ENCODE data around the gene FAM81B.
"Not testable (repeated sequence)": the region's sequence is repeated elsewhere in the genome, so short reads cannot be mapped to it uniquely, and the experiment has no call there.

Gene FAM81B

DNA sequence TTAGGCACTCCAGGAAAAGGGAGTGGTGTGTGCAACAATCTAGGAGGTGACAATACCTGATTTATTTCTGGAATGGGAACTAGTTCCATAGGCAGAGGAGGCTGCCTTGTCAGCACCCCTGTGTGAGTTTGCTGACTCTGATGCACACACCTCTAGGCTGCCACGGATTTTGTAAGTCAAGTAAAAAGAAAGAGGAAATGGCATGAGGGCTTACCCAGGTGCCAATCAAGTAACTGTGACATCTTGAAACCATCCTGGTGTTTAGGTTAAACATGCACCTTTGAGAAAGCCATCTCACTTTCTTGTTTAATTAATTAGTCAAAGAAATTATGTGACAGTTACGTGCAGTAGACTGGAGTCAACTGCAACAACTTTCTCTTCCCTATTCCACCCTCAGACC lies 32.3 kb upstream of the FAM81B start:
- TF ChIP-seq, protein P1, sequence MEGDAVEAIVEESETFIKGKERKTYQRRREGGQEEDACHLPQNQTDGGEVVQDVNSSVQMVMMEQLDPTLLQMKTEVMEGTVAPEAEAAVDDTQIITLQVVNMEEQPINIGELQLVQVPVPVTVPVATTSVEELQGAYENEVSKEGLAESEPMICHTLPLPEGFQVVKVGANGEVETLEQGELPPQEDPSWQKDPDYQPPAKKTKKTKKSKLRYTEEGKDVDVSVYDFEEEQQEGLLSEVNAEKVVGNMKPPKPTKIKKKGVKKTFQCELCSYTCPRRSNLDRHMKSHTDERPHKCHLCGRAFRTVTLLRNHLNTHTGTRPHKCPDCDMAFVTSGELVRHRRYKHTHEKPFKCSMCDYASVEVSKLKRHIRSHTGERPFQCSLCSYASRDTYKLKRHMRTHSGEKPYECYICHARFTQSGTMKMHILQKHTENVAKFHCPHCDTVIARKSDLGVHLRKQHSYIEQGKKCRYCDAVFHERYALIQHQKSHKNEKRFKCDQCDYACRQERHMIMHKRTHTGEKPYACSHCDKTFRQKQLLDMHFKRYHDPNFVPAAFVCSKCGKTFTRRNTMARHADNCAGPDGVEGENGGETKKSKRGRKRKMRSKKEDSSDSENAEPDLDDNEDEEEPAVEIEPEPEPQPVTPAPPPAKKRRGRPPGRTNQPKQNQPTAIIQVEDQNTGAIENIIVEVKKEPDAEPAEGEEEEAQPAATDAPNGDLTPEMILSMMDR (IDR thresholded peaks at IDR 0.05; ENCODE audit: low read depth, low read length), result no peak
- H3K27me3 ChIP-seq, result no peaks in the 10 kb centered on the region; the same call in 1 of the 2 replicates
- no peak overlapping the region for H3K4me3 ChIP-seq (ENCODE audit: low read depth, low read length)
- H3K4me1 ChIP-seq, result no peaks in the 10 kb centered on the region
- no peak for DNase-seq
- no peaks in the 10 kb centered on the region for H3K36me3 ChIP-seq
- H3K9me3 ChIP-seq, result no peaks in the 10 kb centered on the region

DNA sequence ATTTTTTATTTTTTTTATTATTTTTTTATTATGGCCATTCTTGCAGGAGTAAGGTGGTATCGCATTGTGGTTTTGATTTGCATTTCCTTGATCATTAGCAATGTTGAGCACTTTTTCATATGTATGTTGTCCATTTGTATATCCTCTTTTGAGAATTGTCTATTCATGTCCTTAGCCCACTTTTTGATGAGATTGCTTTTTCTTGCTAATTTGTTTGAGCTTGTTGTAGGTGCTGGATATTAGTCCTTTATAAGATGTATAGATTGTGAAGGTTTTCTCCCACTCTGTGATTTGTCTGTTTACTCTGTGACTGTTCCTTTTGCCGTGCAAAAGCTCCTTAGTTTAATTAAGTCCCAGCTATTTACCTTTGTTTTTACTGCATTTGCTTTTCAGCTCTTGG lies 30.5 kb upstream of the FAM81B start:
- H3K4me3 ChIP-seq (ENCODE audit: low read depth, low read length); H3K4me1 ChIP-seq; H3K27me3 ChIP-seq; H3K36me3 ChIP-seq; H3K9me3 ChIP-seq; DNase-seq: not testable (repeated sequence)

DNA sequence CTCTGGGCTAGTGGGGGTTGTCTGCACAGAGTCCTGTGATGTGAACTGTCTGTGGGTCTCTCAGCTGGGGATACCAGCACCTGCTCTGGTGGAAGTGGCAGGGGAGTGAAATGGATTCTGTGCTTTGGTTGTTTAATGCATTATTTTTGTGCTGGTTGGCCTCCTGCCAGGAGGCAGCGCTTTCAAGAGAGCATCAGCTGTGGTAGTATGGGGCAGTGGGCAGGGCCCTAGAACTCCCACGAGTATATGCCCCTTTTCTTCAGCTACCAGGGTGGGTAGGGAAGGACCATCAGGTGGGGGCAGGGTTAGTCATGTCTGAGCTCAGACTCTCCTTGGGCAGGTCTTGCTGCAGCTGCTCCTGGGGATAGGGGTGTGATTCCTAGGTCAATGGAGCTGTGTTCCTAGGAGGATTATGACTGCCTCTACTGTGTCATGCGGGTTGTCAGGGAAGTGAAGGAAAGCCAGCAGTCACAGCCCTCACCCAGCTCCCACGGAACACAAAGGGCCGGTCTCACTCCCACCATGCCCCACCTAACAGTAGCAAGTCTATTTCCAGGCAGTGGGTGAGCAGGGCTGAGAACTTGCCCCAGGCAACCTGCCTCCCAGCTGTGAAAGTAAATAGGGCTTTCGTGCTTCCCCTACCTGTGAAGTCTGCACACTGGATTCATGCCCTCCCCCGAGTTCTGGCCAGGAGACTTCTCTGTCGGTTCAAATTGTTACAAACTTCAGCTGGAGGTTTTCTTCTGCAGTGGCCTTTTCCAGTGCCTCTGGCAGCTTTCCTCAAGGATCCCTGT lies 25.7 kb upstream of the FAM81B start:
- Histone ChIP-seq H3K36me3 (no peaks in the 10 kb centered on the region), H3K4me1 (no peaks in the 10 kb centered on the region), H3K4me3 (ENCODE audit: low read depth, low read length) (no peak overlapping the region), H3K27me3 (peaks cover 12% of the 10 kb centered on the region), H3K9me3 (no peaks in the 10 kb centered on the region)
- TF ChIP-seq, protein P1 (IDR thresholded peaks at IDR 0.05; ENCODE audit: low read depth, low read length), result no peak
- no peak for DNase-seq

DNA sequence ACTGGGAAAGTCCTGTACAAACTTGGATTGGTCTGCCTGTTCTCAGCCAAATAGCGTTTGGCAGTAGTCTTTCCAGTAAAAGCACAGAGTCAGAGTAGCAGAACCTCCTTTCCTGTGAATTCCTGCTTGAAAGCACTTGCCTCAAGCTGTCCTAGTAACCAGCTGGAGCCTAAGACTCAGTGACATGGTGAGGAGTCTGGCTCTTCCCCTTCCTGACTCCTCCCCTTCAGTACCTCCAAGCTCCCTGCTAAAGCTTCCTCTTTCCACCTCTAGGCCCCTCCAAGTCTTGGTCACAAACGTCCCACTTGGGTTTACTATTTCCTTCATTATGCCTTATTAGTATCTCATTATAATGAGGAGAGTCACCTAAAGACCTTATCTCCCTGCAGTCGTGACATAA lies 21.4 kb upstream of the FAM81B start:
- Histone ChIP-seq H3K4me3 (ENCODE audit: low read depth, low read length) (no peak overlapping the region), H3K27me3 (peaks cover 16% of the 10 kb centered on the region), H3K4me1 (no peaks in the 10 kb centered on the region), H3K9me3 (no peaks in the 10 kb centered on the region), H3K36me3 (no peaks in the 10 kb centered on the region)
- TF ChIP-seq, protein P1 (IDR thresholded peaks at IDR 0.05; ENCODE audit: low read depth, low read length), result no peak
- no peak for DNase-seq

DNA sequence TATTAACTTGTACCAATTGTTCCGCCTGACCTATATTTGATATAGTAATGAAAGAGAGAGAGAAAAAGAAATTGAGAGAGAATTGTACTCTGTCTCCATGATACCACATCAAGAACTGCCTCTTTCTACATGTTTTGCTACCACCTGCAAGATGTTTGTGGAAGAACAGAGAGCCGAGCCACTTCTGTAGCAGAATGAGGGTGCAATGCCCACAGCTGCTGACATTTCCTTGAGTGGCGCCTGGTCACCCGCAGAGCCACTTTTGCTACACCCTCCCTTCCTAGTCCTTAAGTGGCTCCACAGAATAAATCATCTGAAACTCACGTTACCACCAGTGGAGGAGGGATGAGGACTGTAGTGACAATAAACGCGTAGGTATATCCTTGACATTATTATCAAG lies 17.1 kb upstream of the FAM81B start:
- Histone ChIP-seq H3K27me3 (peaks cover 4% of the 10 kb centered on the region; the same call in 1 of the 2 replicates), H3K4me1 (no peaks in the 10 kb centered on the region), H3K9me3 (no peaks in the 10 kb centered on the region), H3K4me3 (ENCODE audit: low read depth, low read length) (no peak overlapping the region), H3K36me3 (no peaks in the 10 kb centered on the region)
- DNase-seq, result no peak
- TF ChIP-seq, protein P1 (IDR thresholded peaks at IDR 0.05; ENCODE audit: low read depth, low read length), result no peak

DNA sequence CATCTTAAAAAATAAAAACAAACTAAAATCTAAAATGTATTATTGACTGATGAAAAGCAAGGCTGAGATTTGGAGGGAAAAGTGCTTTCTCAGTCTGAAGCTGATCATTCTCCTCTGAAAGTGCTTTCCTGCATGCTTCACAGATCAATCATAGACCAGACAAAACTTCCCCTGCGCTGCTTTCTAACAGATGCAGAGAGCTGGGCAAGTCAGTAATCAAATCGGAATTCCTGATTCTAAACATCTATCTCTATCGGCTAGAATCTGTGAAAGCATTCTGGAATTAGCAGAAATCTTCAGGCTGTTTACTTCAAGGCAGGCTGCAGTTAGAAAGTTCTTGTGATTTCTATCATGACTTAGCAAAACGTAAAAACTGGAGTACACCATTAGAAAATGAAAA lies 15.6 kb upstream of the FAM81B start:
- Histone ChIP-seq H3K9me3 (no peaks in the 10 kb centered on the region), H3K4me3 (ENCODE audit: low read depth, low read length) (no peak overlapping the region), H3K4me1 (no peaks in the 10 kb centered on the region), H3K27me3 (peaks cover 4% of the 10 kb centered on the region; the same call in 1 of the 2 replicates), H3K36me3 (no peaks in the 10 kb centered on the region)
- DNase-seq, result no peak
- TF ChIP-seq, protein P1 (IDR thresholded peaks at IDR 0.05; ENCODE audit: low read depth, low read length), result no peak
